Fibroblast of skin of back (primary cell): ENCODE data around the gene DDX25.

ENCODE experiments used
- DNase-seq: peaks from one replicate; pipeline ENCODE4 v3.0.0-alpha.2; 2013

Gene DDX25

DNA sequence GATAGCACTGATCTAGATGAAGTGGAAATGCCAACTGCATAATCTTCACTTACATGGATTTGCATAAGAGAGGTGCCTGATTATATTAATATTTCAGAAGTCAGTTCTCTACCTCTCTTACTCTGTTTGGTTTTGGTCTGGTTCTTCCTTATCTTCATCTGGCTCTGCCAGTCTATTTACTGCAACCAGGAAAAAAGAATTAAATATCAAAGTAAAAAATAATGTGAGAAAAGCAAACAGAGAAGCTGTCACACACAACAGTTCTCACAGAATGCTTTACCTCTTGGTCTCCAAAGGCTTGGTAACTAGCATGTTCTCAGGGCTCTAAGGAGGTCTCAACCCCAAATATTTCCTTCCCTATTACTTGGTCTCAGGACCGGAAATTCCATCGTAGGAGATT is 48.3 kb downstream of the DDX25 start:
- DNase-seq = no peak

DNA sequence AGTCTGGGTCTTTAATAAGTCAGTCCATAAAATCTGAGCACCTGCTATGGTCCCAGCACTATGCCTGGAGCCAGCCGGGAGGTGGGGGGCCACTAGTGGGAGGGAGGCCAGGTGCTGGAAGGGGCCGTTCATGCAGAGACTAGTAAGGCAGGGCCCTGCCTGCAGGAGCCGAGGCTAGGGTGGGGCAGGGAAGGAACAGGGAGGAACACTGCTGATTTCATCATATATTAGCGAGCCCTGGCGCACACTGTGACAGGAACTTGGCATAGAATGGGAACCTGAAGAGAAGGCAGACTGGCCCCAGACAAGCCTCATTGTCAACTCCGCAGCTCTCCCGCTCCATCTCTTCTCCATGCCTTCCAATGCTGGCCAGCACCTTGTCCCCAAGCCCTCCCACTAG is 48.7 kb downstream of the DDX25 start:
- DNase-seq = no peak

DNA sequence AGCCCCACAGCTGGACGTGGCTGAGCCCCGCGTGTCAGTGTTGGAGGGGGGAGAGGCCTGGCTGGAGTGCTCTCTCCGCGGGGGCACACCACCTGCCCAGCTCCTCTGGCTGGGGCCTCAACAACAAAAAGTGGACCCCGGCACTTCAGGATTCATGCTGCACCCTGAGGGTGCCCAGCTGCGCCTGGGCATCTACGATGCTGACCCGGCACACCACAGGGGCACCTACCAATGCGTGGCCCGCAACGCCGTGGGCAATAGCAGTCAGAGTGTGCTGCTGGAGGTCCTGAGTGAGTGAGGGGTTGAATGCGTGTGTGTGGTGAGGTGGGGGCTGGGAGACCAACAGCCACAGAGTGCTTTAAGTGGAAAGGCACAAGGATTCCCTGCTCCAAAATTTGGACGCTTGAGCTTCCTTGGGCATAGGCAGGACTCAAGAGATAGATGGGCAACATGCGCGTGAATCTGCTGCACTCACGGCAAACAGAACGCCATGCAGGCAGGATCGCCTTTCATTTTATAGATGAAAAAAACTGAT is 49.2 kb downstream of the DDX25 start:
- no peak for DNase-seq

DNA sequence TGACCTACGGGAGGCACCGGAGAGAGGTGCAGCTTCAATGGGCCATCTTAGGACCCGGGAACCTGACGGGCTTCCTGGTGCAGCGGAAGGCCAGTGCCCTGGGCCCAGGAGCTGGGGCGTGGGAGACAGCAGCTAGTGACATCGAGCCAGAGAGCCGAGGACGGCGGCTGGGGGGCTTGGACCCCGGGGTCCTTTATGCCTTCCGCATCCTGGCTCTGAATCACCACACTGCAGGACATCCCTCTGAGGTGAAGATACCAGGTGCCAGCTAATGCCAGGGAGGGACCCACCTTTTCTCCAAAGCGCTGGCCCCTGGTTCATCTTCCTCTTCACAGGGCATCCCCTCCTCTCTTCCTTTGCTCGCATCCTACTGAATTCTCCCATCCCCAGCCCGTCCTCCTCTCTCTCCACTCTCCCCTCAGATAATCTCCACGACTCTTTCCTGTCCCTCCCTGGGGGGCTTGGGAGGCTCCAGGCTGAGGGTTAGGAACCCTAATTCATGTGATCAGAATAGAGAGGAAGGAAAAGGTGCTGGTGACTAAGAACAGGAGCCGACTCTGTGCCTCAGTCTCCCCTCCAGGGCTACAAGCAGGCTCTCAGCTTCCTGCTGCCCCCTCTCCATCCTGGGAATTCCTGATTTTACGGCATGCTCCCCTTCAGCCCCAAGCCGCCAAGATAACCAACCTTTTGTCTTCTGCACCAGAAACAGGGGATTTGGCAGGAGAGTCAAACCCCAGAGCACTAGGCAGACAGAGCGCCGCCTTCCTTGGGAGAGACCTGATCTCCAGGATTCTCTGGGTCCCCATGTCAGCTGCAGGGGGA is 50.0 kb downstream of the DDX25 start:
- no peak for DNase-seq

DNA sequence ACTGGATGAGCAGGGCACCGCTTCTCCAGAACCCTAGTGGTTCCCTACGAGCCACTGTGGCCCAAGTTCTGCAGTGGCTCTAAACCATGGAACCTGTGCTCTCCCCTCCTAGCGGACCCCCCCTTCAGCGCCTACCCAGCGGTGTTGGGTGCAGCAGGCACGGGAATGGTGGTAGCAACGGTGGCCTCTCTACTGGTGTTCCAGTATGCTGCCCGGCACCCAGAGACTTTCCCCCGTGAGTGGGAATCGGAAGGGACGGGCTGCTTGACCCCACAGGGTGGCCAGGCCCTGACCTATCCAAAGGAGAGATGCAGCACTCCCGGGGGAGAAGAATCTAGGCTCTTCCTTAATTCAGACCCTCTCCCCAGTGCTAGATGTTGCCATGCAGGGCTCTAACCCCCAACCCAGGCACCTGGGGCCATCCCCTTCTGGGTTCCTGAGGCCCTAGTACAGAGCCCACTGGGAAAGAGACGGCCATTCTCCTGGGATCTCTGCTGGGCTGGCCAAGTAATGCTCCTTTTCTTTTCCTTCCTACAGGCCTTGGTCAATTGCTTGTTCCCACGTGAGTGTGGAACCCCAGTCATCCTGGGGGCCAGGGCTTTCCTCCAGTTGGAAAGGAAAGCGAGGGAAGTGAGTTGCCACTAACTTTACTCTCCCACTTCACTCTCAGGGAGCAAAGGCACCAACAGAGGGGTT is 50.8 kb downstream of the DDX25 start:
- DNase-seq = no peak

DNA sequence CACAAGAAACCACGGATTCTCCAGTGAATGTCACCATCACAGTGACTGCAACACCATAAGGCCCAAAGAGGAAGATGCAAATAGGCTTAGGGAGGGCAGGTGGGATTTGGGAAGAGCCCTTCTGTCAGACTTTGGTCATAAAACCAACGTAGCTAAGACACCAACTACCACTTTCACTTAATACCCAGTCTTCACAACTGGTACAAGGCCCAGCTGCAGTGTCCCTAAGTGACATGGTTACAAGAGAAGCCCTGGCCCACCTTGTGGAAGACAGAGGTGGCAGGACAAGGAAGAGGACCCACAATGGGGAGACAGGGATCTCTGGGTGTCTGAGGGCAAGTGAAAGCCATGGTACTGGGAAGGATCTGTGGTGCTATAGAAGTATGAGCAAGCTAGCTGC is 51.5 kb downstream of the DDX25 start:
- no peak for DNase-seq

DNA sequence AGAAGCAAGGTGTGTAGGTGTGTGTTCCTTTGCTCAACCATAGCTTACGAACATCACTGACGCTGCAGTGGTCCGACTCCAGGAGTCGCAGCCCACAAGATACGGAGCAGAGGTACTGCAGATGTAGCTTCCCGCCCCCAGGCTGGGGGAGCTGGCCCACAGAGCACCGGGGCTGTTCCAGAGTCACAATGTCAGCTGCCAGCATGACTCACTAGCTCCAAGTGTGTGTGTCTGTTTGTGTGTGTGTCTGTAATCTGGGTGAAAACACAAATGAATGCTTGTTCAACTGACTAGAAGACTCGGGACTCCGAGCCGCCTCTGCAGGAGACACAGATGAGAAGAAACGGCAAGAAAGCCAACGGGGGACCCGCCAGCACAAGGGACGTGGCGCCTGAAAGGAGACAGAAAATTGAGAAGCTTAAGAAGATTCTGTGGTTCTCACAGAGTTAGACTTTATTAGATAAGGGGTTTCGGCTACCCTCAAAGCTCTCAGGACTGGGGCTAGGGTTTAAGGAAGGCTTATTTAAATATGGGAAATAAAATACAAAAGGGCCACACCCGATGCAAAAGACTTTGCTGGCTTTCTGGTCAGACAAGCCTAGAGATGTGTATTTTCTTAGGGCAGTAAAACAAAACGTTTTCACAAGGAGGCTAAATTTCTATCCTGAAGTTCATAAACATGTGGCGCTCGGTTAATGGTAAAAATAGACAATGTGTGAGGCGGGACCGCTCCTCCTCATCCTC is 52.3 kb downstream of the DDX25 start:
- no peak for DNase-seq

DNA sequence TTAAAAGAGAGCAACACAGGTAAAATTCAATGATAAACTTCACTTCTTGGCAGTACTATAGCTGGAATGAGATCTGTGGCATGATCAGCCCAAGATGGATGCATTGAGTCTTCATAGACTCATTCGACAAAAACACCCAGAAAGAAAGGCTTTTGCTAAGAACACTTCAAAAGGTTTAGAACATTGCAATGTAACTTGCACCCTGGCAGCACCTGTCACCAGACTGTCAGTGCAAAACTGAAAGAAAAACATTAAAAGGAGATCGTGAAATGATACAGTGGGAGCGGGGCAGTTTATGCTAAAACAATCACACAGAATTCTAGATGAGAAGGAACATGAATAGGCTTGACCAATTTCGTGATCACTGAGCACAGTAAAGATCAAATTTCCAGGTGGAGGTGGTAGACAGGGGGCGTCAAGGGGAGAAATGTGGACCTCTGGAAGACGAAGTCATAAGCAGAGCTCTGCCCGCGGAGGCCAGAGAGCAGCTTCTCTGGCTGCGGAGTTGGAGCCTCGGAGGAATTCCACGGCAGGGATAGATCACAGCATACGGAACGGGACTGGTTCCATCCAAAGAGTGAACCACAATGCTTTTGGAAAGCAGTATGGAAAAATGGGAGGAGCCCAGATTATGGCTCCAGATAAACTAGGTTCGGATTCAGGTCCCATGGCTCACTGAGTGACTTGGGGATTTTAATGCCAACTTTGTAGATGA is 53.5 kb downstream of the DDX25 start:
- DNase-seq = no peak

DNA sequence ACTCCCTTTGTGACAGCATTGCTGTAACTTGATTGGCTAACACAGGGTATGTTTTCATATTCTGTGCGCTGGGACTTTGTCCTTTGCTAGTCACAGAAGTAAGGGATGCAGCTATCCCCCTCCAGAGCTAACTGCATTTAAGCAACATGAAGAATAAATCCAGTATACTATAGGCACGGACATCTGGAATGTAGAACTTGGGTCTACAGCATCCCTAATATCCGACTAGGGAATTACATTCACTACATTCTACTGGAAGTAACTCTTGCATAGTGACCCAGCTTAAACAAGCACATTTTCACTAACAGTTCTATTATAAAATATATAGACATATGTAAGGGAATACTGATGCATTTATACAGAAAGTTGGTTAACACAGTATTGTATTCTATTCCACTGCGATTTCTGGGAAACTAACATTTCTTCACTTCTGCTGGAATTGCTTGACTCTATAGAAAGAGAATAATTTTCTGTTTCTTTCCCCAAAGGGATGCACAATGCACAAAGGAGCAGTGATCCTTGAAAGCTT is 54.6 kb downstream of the DDX25 start:
- no peak for DNase-seq

DNA sequence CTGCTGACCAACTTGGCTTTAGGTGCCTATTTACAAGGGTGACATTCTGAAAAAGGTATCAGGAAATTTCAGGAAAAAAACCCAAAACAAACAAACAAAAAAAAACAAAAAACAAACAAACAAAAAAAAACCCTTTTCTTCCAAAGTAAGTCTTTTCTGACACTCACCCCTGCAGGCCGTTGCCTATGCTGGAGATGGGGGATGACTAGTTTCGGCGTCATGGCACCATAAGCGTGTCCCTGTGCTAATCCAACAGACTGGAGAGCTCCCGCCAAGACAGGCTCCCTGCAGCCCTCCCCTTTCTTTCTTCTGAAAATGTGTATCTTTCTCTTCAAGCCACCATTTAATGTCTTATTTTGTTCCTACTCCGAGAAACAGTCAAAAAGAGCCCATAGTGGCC is 55.2 kb downstream of the DDX25 start:
- DNase-seq = no peak

DNA sequence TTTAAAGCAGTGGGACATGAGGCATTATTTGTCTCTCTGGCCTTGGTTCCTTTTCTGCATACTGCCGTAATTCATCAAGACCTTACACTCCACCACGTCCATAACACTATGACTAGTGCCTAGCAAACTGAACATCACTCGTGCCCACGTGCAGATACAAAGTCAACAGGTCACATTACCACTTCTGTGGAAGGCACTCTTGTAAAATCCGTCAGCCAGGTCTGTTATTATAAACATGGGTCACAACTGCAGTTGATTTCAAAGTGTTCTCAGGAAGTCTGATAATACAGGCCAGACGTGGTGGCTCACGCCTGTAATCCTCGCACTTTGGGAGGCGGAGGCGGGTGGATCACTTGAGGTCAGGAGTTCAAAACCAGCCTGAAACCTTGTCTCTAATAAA is 55.6 kb downstream of the DDX25 start:
- no peak for DNase-seq

DNA sequence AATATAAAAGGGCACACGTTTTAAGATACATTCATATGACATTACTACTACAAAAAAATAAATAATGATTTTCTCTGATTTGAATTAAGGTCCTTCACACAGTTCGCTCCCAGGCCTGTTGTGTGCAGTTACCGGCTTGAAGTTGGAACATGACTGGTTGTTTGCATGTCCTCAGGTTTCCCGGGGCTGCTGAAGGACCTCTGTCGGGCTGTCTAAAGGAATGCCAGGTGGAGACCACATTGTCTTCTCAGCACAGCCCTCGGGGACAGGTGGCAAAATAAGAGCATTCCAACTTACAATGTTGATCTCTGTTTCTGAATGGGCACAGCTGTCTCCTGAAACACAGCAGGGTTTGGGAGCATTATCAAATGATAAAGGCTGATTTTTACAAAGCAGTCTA is 56.5 kb downstream of the DDX25 start:
- DNase-seq = no peak

DNA sequence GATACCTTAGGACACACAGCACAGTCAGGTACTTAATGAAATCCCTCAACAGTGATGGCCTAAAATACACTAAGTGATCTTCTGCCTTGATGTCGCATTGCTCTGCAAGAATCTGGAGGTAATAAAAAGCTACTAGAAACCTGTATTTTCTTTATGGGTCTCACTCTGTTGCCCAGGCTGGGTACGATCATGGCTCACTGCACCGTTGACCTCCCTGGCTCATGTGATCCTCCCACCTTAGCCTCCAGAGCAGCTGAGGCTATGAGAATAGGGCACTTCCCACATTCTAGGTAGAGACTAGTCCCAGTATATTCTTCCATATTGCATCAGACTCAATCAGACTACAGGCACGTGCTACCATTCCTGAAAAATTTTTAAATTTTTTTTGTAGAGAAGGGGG is 63.2 kb downstream of the DDX25 start:
- DNase-seq = no peak

DNA sequence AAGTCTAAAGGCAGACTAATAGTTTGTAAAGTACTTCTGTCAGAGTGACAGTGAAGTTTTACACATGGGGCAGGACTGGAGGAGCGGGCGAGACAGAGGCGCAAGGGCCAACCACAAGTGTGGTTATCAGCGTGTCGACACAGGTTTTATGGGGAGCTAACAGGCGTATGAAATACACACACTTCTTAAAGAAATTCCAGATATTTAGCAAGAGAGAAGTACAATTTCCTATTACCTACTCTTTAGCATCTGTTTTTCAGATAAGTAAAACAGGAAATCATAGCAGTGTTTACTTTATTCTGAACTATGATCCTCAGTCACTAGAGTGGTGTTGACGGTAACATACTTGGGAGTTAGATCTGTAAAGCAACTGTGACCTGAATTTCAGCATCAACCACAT is 64.0 kb downstream of the DDX25 start:
- no peak for DNase-seq

DNA sequence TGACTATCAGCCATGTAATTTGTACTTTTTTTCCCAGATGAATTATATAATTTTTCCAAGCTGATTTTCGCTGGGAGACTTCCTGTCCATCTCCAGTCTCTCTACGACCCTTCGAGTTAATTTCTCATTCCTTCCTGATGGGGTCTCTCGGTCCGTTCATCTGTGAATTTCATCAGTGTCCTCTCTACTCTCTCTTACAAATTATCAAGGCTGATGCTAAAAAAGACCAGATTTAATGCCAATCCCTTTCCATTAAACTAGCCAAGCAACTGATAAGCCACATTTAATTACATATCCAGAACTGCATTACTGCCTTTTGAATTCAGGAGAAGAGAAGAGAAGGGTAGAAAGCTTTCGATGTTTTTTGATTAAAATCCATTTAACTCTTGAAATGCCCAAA is 67.3 kb downstream of the DDX25 start:
- DNase-seq = no peak

DNA sequence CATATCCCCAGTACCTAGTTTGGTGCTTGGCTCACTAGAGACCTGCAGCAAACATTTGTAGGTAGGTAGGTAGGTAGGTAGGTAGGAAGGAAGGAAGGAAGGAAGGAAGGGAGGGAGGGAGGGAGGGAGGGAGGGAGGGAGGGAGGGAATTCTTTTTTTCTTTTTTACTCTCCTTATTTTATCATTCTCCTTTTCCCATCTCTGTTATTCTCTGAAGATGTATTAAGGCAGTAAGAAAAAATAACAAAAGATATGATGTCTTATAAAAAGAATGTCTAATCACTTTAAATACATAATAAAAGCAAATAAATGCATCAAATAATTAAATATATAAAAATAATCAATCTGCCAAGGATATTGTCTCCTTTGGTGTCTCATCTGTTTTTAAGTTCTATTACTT is 70.0 kb downstream of the DDX25 start:
- no peak for DNase-seq

DNA sequence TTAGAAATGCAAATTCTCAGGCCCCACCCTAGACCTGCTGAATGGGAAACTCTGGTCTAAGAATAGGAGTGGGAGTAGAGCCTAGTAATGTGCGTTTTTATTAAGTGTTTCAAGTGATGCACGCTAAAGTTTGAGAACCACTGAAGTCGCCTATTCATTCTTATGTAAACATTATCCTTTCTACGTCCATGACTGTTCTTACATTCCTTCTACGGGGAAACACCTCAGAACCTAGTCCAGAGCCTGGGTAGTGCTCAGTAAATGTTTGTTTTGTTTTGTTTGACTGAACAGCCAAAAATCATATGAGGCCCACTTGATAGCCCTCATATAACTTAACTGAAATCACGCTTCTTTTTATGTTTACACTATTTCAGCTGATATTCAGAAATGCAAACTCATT is 71.3 kb downstream of the DDX25 start:
- DNase-seq = no peak

DNA sequence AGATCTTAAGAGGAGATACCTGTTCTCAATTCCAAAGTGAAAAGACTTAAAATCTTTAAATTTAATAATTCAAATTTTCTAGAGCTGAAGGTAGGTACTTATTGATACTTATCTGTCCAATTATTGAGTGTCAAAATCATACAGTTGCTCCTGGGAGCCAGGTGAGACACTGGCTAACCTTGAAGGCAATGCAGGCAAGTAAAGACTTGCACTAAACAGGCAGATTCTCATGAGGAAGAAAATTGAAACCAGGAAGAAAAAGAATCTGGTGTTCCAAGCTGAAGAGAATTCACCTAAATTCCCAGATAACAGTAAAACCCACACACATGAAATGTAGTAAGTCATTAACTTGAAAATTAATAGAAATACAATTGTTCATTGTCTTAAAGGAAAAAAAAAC is 71.8 kb downstream of the DDX25 start:
- no peak for DNase-seq

DNA sequence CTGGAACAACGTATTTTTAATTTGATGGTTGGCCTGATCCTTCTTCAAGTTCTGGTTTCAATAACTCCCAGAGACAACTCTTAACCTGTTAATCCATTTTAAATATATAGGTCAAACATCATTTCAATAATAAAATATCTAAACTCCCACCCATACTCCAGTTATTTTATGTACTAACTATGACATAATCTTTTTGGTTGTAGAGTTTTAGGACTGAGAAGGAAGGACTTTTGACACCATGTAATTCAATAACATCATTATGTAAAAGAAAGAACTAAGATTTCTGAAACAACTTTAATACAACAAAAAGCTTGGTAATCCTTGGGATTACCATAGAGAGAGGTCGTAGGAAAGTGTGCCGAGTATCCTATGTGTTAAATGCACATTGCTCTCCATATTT is 73.0 kb downstream of the DDX25 start:
- no peak for DNase-seq

DNA sequence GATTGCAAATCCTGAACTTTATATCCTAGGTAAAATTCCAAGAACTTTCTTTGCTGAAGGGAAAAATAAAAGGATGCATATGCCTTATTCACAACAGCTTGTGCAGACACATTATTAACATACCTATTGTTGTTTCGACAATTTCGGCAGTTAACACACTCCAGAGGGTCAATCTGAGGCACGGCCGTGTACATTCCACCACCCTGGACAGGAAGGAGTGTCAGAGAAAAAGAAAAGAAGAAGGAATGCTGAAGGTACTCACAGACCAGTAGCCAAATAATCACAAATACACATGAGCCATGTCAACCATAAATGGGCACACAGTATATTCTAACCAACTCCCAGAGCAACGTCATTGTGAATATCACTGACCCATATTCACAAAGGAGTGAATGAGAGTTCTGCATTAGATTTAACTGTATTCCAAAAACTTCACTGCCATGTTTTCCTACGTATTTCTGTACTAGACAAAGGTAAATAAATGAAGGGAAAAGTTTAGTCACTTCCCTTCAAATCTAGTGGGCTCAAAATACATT is 73.9 kb downstream of the DDX25 start:
- DNase-seq = no peak
